ENCODE data around the gene ANKFN1.

DNA sequence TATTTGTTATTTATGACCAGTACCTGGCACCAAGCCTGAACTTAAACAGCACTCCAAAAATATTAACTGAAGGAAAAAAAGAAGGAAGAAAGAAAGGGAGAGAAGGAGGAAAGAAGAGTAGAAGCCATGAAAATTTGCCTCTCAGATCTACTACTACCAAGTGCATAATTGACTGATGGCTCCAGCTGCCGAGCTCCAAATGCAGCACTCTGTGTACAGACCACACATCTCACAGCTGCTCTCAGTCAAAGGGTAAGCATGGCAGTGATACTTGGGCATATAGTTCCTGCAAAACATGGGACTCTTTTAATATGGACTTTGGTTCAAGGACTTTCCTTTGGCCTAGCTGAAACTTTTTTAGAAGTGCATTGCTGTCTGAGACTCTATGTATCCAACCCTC lies 396.2 kb downstream of the ANKFN1 start:
- TF ChIP-seq, protein P1, sequence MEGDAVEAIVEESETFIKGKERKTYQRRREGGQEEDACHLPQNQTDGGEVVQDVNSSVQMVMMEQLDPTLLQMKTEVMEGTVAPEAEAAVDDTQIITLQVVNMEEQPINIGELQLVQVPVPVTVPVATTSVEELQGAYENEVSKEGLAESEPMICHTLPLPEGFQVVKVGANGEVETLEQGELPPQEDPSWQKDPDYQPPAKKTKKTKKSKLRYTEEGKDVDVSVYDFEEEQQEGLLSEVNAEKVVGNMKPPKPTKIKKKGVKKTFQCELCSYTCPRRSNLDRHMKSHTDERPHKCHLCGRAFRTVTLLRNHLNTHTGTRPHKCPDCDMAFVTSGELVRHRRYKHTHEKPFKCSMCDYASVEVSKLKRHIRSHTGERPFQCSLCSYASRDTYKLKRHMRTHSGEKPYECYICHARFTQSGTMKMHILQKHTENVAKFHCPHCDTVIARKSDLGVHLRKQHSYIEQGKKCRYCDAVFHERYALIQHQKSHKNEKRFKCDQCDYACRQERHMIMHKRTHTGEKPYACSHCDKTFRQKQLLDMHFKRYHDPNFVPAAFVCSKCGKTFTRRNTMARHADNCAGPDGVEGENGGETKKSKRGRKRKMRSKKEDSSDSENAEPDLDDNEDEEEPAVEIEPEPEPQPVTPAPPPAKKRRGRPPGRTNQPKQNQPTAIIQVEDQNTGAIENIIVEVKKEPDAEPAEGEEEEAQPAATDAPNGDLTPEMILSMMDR (IDR thresholded peaks at IDR 0.05) = no peak
- TF ChIP-seq POLR2A (IDR thresholded peaks at IDR 0.05) = no peak

All from body of pancreas (tissue), 4 donors.